22Rv1 (cell line): ENCODE measurements around the gene DNAH2.

ENCODE experiments used
- CTCF ChIP-seq: fragments of 450-650 bp; IDR thresholded peaks from 2 replicates; pipeline ENCODE4 v1.5.1; 2017; ENCODE audit warnings: mild to moderate bottlenecking
- ZFX ChIP-seq: fragments of 450-650 bp; IDR thresholded peaks from 2 replicates; pipeline ENCODE4 v1.6.1; 2017; ENCODE audit warnings: antibody characterized with exemption, borderline replicate concordance

DNA sequence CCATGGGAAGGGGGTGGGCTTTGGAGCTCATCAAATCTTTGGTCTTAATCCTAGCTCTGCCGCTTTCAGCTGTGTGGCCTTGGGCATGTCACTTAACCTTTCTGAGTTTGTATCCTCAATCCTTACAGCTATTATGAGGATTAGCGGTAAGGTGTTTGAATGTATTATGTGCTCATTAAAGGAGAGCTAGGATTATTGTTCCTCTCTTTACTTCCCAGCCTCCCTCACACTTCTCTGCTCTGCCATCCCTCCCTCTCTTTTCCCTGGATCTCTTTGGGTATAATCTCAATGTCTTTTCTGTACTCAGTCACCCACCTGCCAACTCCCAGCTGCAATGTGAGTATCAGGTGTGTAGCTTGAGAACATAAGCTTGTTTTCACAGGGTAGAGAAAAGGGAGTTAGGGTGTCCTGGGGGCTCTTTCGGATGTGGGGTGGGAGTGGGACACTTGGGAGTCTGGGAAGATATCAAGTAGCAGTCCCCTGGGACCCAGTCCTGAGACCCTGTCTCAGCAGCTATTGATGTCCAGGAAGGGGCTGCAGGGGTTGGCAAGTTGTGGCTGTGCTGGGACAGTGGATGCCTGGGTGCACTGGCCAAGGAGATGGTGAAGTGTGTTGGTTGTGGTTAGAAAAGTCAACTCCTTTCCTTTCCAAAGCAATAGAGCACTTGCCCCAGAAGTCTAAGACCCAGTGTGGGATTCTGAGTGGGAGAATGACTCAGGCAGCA lies 10.8 kb upstream of the DNAH2 start:
- no peak for TF ChIP-seq CTCF
- no peak for TF ChIP-seq ZFX
